H9 (cell line): ENCODE measurements around the gene CCDC182. TPM values are rescaled to one million over a fixed set of nuclear protein-coding genes. Genes with fewer than 3 reads are reported as not detected.

Experiments
- DNase-seq: peaks from one replicate; pipeline ENCODE4 v3.0.0-alpha.2; 2017
- H2AFZ ChIP-seq: one replicate; pipeline ENCODE4 v1.6.1; 2013; ENCODE audit warnings: mild to moderate bottlenecking, low read length, control low read depth, moderate library complexity
- H2AK5ac ChIP-seq: 2 replicates; pipeline ENCODE4 v1.6.1; 2013; ENCODE audit warnings: low read length, control low read depth, mixed read lengths; ENCODE audit not compliant: insufficient read length
- H2BK120ac ChIP-seq: one replicate; pipeline ENCODE4 v1.6.1; 2013; ENCODE audit warnings: low read depth, mild to moderate bottlenecking, low read length, control low read depth, inconsistent platforms; ENCODE audit not compliant: poor library complexity, severe bottlenecking
- H2BK12ac ChIP-seq: 2 replicates; pipeline ENCODE4 v1.6.1; 2013; ENCODE audit warnings: low read length, control low read depth, mixed read lengths, low read depth; ENCODE audit not compliant: insufficient read length
- H2BK15ac ChIP-seq: 2 replicates; pipeline ENCODE4 v1.6.1; 2013; ENCODE audit warnings: low read depth, low read length, control low read depth
- H2BK20ac ChIP-seq: one replicate; pipeline ENCODE4 v1.6.1; 2013; ENCODE audit warnings: low read depth, mild to moderate bottlenecking, low read length, control low read depth, inconsistent platforms; ENCODE audit not compliant: poor library complexity, severe bottlenecking
- H2BK5ac ChIP-seq: 2 replicates; pipeline ENCODE4 v1.6.1; 2013; ENCODE audit warnings: low read length, control low read depth, mixed read lengths; ENCODE audit not compliant: insufficient read length
- H3K14ac ChIP-seq: 2 replicates; pipeline ENCODE4 v1.6.1; 2013; ENCODE audit warnings: low read length, control low read depth; ENCODE audit not compliant: insufficient read depth
- H3K18ac ChIP-seq: 2 replicates; pipeline ENCODE4 v1.6.1; 2013; ENCODE audit warnings: low read depth, mild to moderate bottlenecking, mixed read lengths, low read length, control low read depth; ENCODE audit not compliant: insufficient read length
- H3K23ac ChIP-seq: 2 replicates; pipeline ENCODE4 v1.6.1; 2013; ENCODE audit warnings: low read length, control low read depth, mixed read lengths, low read depth; ENCODE audit not compliant: insufficient read length
- H3K23me2 ChIP-seq: 2 replicates; pipeline ENCODE4 v1.6.1; 2013; ENCODE audit warnings: low read depth, mild to moderate bottlenecking, mixed read lengths, low read length, control low read depth; ENCODE audit not compliant: insufficient read length, poor library complexity, severe bottlenecking
- H3K27ac ChIP-seq: 2 replicates; pipeline ENCODE4 v1.5.1; 2013; ENCODE audit warnings: low read length, control low read depth, mixed read lengths, low read depth; ENCODE audit not compliant: insufficient read length
- H3K27me3 ChIP-seq: 2 replicates; pipeline ENCODE4 v1.6.1; 2013; ENCODE audit warnings: low read length, control low read depth, inconsistent platforms; ENCODE audit not compliant: insufficient read depth
- H3K4ac ChIP-seq: 2 replicates; pipeline ENCODE4 v1.6.1; 2013; ENCODE audit warnings: low read depth, mild to moderate bottlenecking, control low read depth, inconsistent platforms, low read length, moderate library complexity
- H3K4me1 ChIP-seq: 2 replicates; pipeline ENCODE4 v1.6.1; 2013; ENCODE audit warnings: low read length, control low read depth, inconsistent platforms; ENCODE audit not compliant: insufficient read depth
- H3K4me2 ChIP-seq: 2 replicates; pipeline ENCODE4 v1.6.1; 2013; ENCODE audit warnings: low read length, control low read depth, mixed read lengths; ENCODE audit not compliant: insufficient read length, insufficient read depth
- H3K56ac ChIP-seq: 2 replicates; pipeline ENCODE4 v1.6.1; 2013; ENCODE audit warnings: low read depth, mild to moderate bottlenecking, mixed read lengths, low read length, control low read depth; ENCODE audit not compliant: insufficient read length
- H3K79me1 ChIP-seq: 2 replicates; pipeline ENCODE4 v1.6.1; 2013; ENCODE audit warnings: low read depth, mild to moderate bottlenecking, moderate library complexity, low read length, control low read depth, inconsistent platforms; ENCODE audit not compliant: insufficient read depth, poor library complexity, severe bottlenecking
- H3K79me2 ChIP-seq: 2 replicates; pipeline ENCODE4 v1.6.1; 2013; ENCODE audit warnings: low read length, control low read depth, inconsistent platforms; ENCODE audit not compliant: insufficient read depth
- H3K9ac ChIP-seq: 2 replicates; pipeline ENCODE4 v1.6.1; 2013; ENCODE audit warnings: low read length, control low read depth, mixed read lengths; ENCODE audit not compliant: insufficient read length; ENCODE audit errors: extremely low read depth
- H3K9me3 ChIP-seq: one replicate; pipeline ENCODE4 v1.6.1; 2013; ENCODE audit warnings: low read depth, low read length, inconsistent platforms; ENCODE audit not compliant: control insufficient read depth
- H3T11ph ChIP-seq: one replicate; pipeline ENCODE4 v1.6.1; 2013; ENCODE audit warnings: mild to moderate bottlenecking, low read length, control low read depth, inconsistent platforms
- H4K20me1 ChIP-seq: one replicate; pipeline ENCODE4 v1.6.1; 2013; ENCODE audit not compliant: control insufficient read depth, insufficient read length, insufficient read depth
- H4K5ac ChIP-seq: 2 replicates; pipeline ENCODE4 v1.6.1; 2013; ENCODE audit warnings: low read depth, mild to moderate bottlenecking, mixed read lengths, low read length, control low read depth; ENCODE audit not compliant: insufficient read length
- H4K8ac ChIP-seq: replicated peaks from 2 replicates; pipeline ENCODE4 v1.6.1; 2013; ENCODE audit warnings: low read length, control low read depth, mixed read lengths, low read depth; ENCODE audit not compliant: insufficient read length
- H4K91ac ChIP-seq: 2 replicates; pipeline ENCODE4 v1.6.1; 2013; ENCODE audit warnings: low read depth, mild to moderate bottlenecking, moderate library complexity, mixed read lengths, low read length, control low read depth; ENCODE audit not compliant: insufficient read length
- H3K27ac Mint-ChIP-seq, 3 experiments: 2 replicates in 2 of 3; 3 replicates in 1 of 3; pipeline ENCODE4 v1.8.0; 2020 to 2021; ENCODE audit warnings: mixed read lengths in 3 of 3, mild to moderate bottlenecking in 1 of 3, moderate library complexity in 1 of 3
- H3K27me3 Mint-ChIP-seq: 2 replicates; pipeline ENCODE4 v1.8.0; 2021; ENCODE audit warnings: low read depth, mild to moderate bottlenecking, moderate library complexity, mixed read lengths
- H3K36me3 Mint-ChIP-seq, 3 experiments: 2 replicates in 2 of 3; 3 replicates in 1 of 3; pipeline ENCODE4 v1.8.0; 2020 to 2021; ENCODE audit warnings: low read depth in 3 of 3, mixed read lengths in 3 of 3; ENCODE audit not compliant: insufficient read depth in 1 of 3
- H3K4me1 Mint-ChIP-seq, 2 experiments: 2 replicates each; pipeline ENCODE4 v1.8.0; 2020; ENCODE audit warnings: mixed read lengths in 2 of 2
- H3K4me3 Mint-ChIP-seq, 2 experiments: 2 replicates in 1 of 2; 3 replicates in 1 of 2; pipeline ENCODE4 v1.8.0; 2020 to 2021; ENCODE audit warnings: mild to moderate bottlenecking in 2 of 2, mixed read lengths in 2 of 2, moderate library complexity in 1 of 2
- H3K9me3 Mint-ChIP-seq, 2 experiments: 2 replicates in 1 of 2; 3 replicates in 1 of 2; pipeline ENCODE4 v1.8.0; 2020; ENCODE audit warnings: mild to moderate bottlenecking in 2 of 2, mixed read lengths in 2 of 2, moderate library complexity in 1 of 2
- WGBS: extraction: QIAGEN DNeasy Blood & Tissue Kit; methylation state at CpG from one replicate; pipeline ENCODE4 v1.1.7; 2013; ENCODE audit warnings: missing lambda C conversion rate, low lambda C conversion rate, mixed read lengths; ENCODE audit not compliant: insufficient read length; ENCODE audit errors: extremely low coverage; 5-methylcytosine and 5-hydroxymethylcytosine counted together
- long read RNA-seq: library from polyadenylated mRNA; unstranded; transcript quantifications from one replicate; pipeline ENCODE4 v2.0.0, GENCODE V29; 2020
- total RNA-seq: library from RNA; stranded (reverse); gene quantifications from 2 replicates; pipeline ENCODE4 v1.2.1, GENCODE V29; 2021
- TF ChIP-seq, protein P1 (sequence below): fragments of 200-600 bp; sonication (generic); conservative IDR thresholded peaks from 3 replicates; pipeline ENCODE4 v1.8.0; 2021; ENCODE audit warnings: antibody characterized with exemption, mild to moderate bottlenecking

Gene CCDC182
- total RNA-seq, result not detected in 2 replicates
- long read RNA-seq, result 0 reads

DNA sequence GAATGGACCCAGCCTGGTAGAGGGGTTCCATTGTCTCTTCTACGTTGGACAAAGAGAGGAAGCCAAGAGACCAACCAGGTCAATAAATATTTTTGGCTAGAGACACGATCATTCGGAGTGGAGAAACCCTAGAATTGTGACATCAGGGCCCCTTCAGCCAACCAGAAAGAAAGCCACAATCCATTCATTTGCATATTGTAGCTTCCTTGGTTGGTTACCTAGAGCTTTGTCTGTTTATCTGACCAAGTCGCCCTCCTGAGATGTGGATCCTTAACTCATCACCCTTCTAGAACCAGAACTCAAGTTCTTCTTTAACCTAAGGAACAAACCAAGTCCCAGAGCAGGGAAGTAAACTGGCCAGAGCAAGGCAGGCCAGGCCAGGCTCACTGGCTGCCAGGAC is at the start of gene CCDC182:
TSS of gene CCDC182 (minus strand) at position 58 of the 400 bp plus-strand sequence. CDS start at position 31, 27 bp downstream.
- no peaks in the 10 kb centered on the region for H3K27me3 ChIP-seq
- no peak within 1 kb of the TSS for H2AFZ ChIP-seq
- Mint-ChIP-seq H3K4me1 (no peaks in the 10 kb centered on the region), H3K36me3 (no peaks in the 10 kb centered on the region), H3K9me3 (no peaks in the 10 kb centered on the region), H3K27ac (no peak within 1 kb of the TSS; a peak in 1 of 7 replicates), H3K4me3 (no peak within 1 kb of the TSS), H3K27me3 (peaks cover 26% of the 10 kb centered on the region)
- no peak within 1 kb of the TSS for H3K4me2 ChIP-seq
- no peak within 1 kb of the TSS for H2BK15ac ChIP-seq
- H3K27ac ChIP-seq, result no peak within 1 kb of the TSS
- no peaks in the 10 kb centered on the region for H3K23me2 ChIP-seq
- WGBS, result no CpG with 5 or more reads among the region's 4 CpGs
- no peaks in the 10 kb centered on the region for H3K4me1 ChIP-seq
- DNase-seq, result no peak
- H4K20me1 ChIP-seq, result no peaks in the 10 kb centered on the region
- H3K4ac ChIP-seq, result no peak within 1 kb of the TSS
- no peak within 1 kb of the TSS for H2AK5ac ChIP-seq
- no peak within 1 kb of the TSS for H2BK120ac ChIP-seq
- H2BK5ac ChIP-seq, result no peak within 1 kb of the TSS
- H4K8ac ChIP-seq, result no peak within 1 kb of the TSS
- no peak within 1 kb of the TSS; the same call in 1 of the 2 replicates for H3K14ac ChIP-seq
- H4K5ac ChIP-seq, result no peak within 1 kb of the TSS
- H3K23ac ChIP-seq, result no peak within 1 kb of the TSS
- H3K9ac ChIP-seq, result no peak within 1 kb of the TSS
- H3T11ph ChIP-seq, result no peak within 1 kb of the TSS
- no peaks in the 10 kb centered on the region for H3K79me2 ChIP-seq
- H4K91ac ChIP-seq, result no peak within 1 kb of the TSS
- no peak within 1 kb of the TSS for H3K18ac ChIP-seq
- H3K56ac ChIP-seq, result no peak within 1 kb of the TSS
- no peak within 1 kb of the TSS for H2BK20ac ChIP-seq
- no peaks in the 10 kb centered on the region for H3K79me1 ChIP-seq
- TF ChIP-seq, protein P1, sequence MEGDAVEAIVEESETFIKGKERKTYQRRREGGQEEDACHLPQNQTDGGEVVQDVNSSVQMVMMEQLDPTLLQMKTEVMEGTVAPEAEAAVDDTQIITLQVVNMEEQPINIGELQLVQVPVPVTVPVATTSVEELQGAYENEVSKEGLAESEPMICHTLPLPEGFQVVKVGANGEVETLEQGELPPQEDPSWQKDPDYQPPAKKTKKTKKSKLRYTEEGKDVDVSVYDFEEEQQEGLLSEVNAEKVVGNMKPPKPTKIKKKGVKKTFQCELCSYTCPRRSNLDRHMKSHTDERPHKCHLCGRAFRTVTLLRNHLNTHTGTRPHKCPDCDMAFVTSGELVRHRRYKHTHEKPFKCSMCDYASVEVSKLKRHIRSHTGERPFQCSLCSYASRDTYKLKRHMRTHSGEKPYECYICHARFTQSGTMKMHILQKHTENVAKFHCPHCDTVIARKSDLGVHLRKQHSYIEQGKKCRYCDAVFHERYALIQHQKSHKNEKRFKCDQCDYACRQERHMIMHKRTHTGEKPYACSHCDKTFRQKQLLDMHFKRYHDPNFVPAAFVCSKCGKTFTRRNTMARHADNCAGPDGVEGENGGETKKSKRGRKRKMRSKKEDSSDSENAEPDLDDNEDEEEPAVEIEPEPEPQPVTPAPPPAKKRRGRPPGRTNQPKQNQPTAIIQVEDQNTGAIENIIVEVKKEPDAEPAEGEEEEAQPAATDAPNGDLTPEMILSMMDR, result no peak
- no peak within 1 kb of the TSS for H2BK12ac ChIP-seq
- H3K9me3 ChIP-seq, result no peaks in the 10 kb centered on the region
